Measurements from ENCODE around the gene ZNF503.

DNA sequence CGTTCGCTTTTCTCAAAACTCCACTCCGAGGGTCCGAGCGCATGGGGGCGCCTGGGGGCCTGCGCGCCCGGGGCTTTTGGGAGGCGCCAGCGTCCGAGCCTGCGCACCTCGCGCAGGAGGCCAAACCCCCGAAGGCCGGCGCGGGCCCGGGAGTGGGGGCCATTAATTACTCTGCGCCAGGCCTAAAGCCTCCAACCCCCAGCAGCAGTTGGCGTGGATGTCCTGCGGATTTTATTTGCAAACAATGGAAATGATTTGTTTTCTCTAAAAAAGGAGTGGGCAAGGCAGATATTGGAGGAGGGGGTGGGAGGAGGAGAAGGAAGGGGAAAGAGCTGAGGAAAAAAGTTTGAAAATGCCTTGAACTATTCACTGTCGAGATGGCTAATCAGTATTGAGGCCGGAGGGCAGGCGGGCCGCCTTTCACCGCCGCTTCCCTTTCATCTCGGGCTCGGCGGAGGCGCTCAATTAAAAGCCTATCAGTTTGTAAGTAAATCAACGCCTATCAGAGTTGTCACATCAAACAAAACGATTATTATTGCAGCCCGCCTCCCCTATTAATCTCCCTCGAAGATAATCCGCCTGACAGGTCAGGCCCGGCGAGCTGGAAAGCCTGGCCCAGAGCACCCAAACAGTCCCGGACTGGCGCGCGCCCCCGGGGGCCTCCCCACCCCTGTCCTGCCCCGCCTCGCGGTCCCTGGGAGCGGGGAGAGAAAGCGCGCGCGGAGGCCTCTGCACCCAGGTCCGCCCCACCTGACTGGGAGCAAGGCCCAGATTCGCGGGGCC, 3.4 kb upstream of the ZNF503 start:
- TF ChIP-seq, protein P1, sequence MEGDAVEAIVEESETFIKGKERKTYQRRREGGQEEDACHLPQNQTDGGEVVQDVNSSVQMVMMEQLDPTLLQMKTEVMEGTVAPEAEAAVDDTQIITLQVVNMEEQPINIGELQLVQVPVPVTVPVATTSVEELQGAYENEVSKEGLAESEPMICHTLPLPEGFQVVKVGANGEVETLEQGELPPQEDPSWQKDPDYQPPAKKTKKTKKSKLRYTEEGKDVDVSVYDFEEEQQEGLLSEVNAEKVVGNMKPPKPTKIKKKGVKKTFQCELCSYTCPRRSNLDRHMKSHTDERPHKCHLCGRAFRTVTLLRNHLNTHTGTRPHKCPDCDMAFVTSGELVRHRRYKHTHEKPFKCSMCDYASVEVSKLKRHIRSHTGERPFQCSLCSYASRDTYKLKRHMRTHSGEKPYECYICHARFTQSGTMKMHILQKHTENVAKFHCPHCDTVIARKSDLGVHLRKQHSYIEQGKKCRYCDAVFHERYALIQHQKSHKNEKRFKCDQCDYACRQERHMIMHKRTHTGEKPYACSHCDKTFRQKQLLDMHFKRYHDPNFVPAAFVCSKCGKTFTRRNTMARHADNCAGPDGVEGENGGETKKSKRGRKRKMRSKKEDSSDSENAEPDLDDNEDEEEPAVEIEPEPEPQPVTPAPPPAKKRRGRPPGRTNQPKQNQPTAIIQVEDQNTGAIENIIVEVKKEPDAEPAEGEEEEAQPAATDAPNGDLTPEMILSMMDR (conservative IDR thresholded peaks at IDR 0.05; ENCODE audit: low read depth in 2 of 2): no peak; a peak in 1 of 4 replicates
- TF ChIP-seq POLR2AphosphoS5 (IDR thresholded peaks at IDR 0.05; ENCODE audit: low read depth) (no peak), EZH2 (IDR thresholded peaks at IDR 0.05; ENCODE audit: low read depth, unreplicated experiment) (peak; percentile 64), JUNB (IDR thresholded peaks at IDR 0.05; ENCODE audit: unreplicated experiment) (no peak), CREB1 (CRISPR knock-in tag; IDR thresholded peaks at IDR 0.05; ENCODE audit: low read depth) (no peak), EZH2phosphoT487 (IDR thresholded peaks at IDR 0.05; ENCODE audit: unreplicated experiment) (no peak)
- TF ChIP-seq, protein P2, sequence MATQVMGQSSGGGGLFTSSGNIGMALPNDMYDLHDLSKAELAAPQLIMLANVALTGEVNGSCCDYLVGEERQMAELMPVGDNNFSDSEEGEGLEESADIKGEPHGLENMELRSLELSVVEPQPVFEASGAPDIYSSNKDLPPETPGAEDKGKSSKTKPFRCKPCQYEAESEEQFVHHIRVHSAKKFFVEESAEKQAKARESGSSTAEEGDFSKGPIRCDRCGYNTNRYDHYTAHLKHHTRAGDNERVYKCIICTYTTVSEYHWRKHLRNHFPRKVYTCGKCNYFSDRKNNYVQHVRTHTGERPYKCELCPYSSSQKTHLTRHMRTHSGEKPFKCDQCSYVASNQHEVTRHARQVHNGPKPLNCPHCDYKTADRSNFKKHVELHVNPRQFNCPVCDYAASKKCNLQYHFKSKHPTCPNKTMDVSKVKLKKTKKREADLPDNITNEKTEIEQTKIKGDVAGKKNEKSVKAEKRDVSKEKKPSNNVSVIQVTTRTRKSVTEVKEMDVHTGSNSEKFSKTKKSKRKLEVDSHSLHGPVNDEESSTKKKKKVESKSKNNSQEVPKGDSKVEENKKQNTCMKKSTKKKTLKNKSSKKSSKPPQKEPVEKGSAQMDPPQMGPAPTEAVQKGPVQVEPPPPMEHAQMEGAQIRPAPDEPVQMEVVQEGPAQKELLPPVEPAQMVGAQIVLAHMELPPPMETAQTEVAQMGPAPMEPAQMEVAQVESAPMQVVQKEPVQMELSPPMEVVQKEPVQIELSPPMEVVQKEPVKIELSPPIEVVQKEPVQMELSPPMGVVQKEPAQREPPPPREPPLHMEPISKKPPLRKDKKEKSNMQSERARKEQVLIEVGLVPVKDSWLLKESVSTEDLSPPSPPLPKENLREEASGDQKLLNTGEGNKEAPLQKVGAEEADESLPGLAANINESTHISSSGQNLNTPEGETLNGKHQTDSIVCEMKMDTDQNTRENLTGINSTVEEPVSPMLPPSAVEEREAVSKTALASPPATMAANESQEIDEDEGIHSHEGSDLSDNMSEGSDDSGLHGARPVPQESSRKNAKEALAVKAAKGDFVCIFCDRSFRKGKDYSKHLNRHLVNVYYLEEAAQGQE (IDR thresholded peaks at IDR 0.05; ENCODE audit: unreplicated experiment): no peak
- TF ChIP-seq, protein P3, sequence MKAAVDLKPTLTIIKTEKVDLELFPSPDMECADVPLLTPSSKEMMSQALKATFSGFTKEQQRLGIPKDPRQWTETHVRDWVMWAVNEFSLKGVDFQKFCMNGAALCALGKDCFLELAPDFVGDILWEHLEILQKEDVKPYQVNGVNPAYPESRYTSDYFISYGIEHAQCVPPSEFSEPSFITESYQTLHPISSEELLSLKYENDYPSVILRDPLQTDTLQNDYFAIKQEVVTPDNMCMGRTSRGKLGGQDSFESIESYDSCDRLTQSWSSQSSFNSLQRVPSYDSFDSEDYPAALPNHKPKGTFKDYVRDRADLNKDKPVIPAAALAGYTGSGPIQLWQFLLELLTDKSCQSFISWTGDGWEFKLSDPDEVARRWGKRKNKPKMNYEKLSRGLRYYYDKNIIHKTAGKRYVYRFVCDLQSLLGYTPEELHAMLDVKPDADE (IDR thresholded peaks at IDR 0.05): no peak
